A549 (cell line): ENCODE data around the gene DCLK1. TPM values are rescaled to one million over a fixed set of nuclear protein-coding genes. Genes with fewer than 3 reads are reported as not detected.

ENCODE experiments used
- ATAC-seq, 2 experiments: fragments of 200-7000 bp in 1 of 2; fragments of >200 bp in 1 of 2; cut with Nextera tagmentation in 1 of 2; cut with Tn5 transposase in 1 of 2; 3 replicates each; pipeline versions ENCODE4 v1.8.0 to v1.9.1; 2018 to 2020; ENCODE audit warnings: mild to moderate bottlenecking in 1 of 2, moderate library complexity in 1 of 2
- CTCF ChIA-PET: fragments of 300-600 bp; sonication (Branson Sonifier 250); formaldehyde crosslinking; extraction: SDS; loops from one replicate; lab custom pipeline; 2021; ENCODE audit warnings: antibody characterized with exemption, inconsistent platforms; lab: Yijun Ruan, JAX
- POLR2A ChIA-PET: fragments of 350-600 bp; formaldehyde crosslinking; extraction: SDS; loops from one replicate; lab custom pipeline; 2021; ENCODE audit warnings: antibody characterized with exemption, inconsistent platforms; lab: Yijun Ruan, JAX
- DNase-seq, 2 experiments: peaks; one replicate each; pipeline versions ENCODE4 v3.0.0 to v3.0.0-alpha.2; 2011 to 2016; ENCODE audit warnings: low read depth in 1 of 2, low spot score in 1 of 2
- FAIRE-seq: peaks from 2 replicates; lab custom pipeline; 2011; peaks lifted over from hg19 to GRCh38; lab: Jason Lieb, UNC
- H3K27ac ChIP-seq, 2 experiments: fragments of >200 bp; sonication (Bioruptor Twin); formaldehyde crosslinking; 3 replicates each; pipeline ENCODE4 v1.5.1; 2016 to 2017
- H3K4me1 ChIP-seq: fragments of >200 bp; sonication (Bioruptor Twin); formaldehyde crosslinking; 3 replicates; pipeline ENCODE4 v1.6.1; 2016
- H3K4me2 ChIP-seq: fragments of >200 bp; sonication (Bioruptor Twin); formaldehyde crosslinking; 3 replicates; pipeline ENCODE4 v1.6.1; 2016
- H3K4me3 ChIP-seq: fragments of >200 bp; sonication (Bioruptor Twin); formaldehyde crosslinking; 3 replicates; pipeline ENCODE4 v1.5.1; 2016
- H3K9me3 ChIP-seq: fragments of >200 bp; sonication (Bioruptor Twin); formaldehyde crosslinking; 3 replicates; pipeline ENCODE4 v1.6.1; 2016
- BCL3 ChIP-seq: fragments of >200 bp; sonication (Bioruptor Twin); formaldehyde crosslinking; IDR thresholded peaks from 3 replicates; pipeline ENCODE4 v1.6.1; 2016
- BHLHE40 ChIP-seq: IDR thresholded peaks from 2 replicates; pipeline ENCODE4 v1.6.1; 2012; ENCODE audit warnings: low read depth, low read length, inconsistent platforms
- CBX2 ChIP-seq: fragments of 200-600 bp; sonication (generic); IDR thresholded peaks from 2 replicates; pipeline ENCODE4 v1.6.1; 2016; ENCODE audit warnings: low read depth, mild to moderate bottlenecking, borderline replicate concordance
- CEBPB ChIP-seq, 2 experiments: fragments of >200 bp in 1 of 2; sonication (Bioruptor Twin) in 1 of 2; formaldehyde crosslinking in 1 of 2; IDR thresholded peaks; 2 replicates each; pipeline ENCODE4 v1.6.1; 2012 to 2016
- ESRRA ChIP-seq: fragments of 150-350 bp; IDR thresholded peaks from 2 replicates; pipeline ENCODE4 v1.6.1; 2014; ENCODE audit warnings: mild to moderate bottlenecking, low read length, borderline replicate concordance
- FOSB ChIP-seq: fragments of 250-450 bp; sonication (Bioruptor Pico); IDR thresholded peaks from 2 replicates; pipeline ENCODE4 v1.5.0; 2020; ENCODE audit warnings: mild to moderate bottlenecking, moderate library complexity
- GATA3 ChIP-seq: IDR thresholded peaks from 2 replicates; pipeline ENCODE4 v1.6.1; 2012; ENCODE audit warnings: borderline replicate concordance
- HES2 ChIP-seq: fragments of >200 bp; sonication (Bioruptor Twin); formaldehyde crosslinking; IDR thresholded peaks from 2 replicates; pipeline ENCODE4 v1.6.1; 2016
- HMGXB4 ChIP-seq: fragments of 250-450 bp; sonication (Bioruptor Pico); IDR thresholded peaks from 2 replicates; pipeline ENCODE4 v1.5.0; 2021; ENCODE audit warnings: mild to moderate bottlenecking, moderate library complexity, borderline replicate concordance
- JUN ChIP-seq, 2 experiments: fragments of >200 bp; sonication (Bioruptor Twin); formaldehyde crosslinking; IDR thresholded peaks; 2 replicates in 1 of 2; 3 replicates in 1 of 2; pipeline ENCODE4 v1.6.1; 2016 to 2017
- KDM5A ChIP-seq: fragments of 200-600 bp; sonication (generic); IDR thresholded peaks from 2 replicates; pipeline ENCODE4 v1.6.1; 2016; ENCODE audit warnings: antibody characterized with exemption, mild to moderate bottlenecking
- NFE2L2 ChIP-seq: fragments of 150-350 bp; conservative IDR thresholded peaks from 2 replicates; pipeline ENCODE4 v1.6.1; 2014; ENCODE audit warnings: low read length
- NPAS2 ChIP-seq: fragments of 250-450 bp; sonication (Bioruptor Pico); IDR thresholded peaks from 2 replicates; pipeline ENCODE4 v1.8.0; 2022; ENCODE audit warnings: mild to moderate bottlenecking, moderate library complexity, borderline replicate concordance
- PBX3 ChIP-seq: IDR thresholded peaks from 2 replicates; pipeline ENCODE4 v1.6.1; 2012
- PHF8 ChIP-seq: fragments of 200-600 bp; sonication (generic); IDR thresholded peaks from 2 replicates; pipeline ENCODE4 v1.6.1; 2016; ENCODE audit warnings: low read depth, mild to moderate bottlenecking, antibody characterized with exemption, moderate library complexity, borderline replicate concordance
- RAD21 ChIP-seq, 2 experiments: fragments of >200 bp in 1 of 2; sonication (Bioruptor Twin) in 1 of 2; formaldehyde crosslinking in 1 of 2; IDR thresholded peaks in 1 of 2; conservative IDR thresholded peaks in 1 of 2; 2 replicates in 1 of 2; 3 replicates in 1 of 2; pipeline ENCODE4 v1.6.1; 2012 to 2018; ENCODE audit warnings: inconsistent platforms in 1 of 2
- TFCP2L1 ChIP-seq: fragments of 250-450 bp; sonication (Bioruptor Pico); IDR thresholded peaks from 2 replicates; pipeline ENCODE4 v1.5.0; 2021; ENCODE audit warnings: mild to moderate bottlenecking
- ZC3H11A ChIP-seq: fragments of 450-650 bp; IDR thresholded peaks from 2 replicates; pipeline ENCODE4 v1.6.1; 2014; ENCODE audit warnings: antibody characterized with exemption, mild to moderate bottlenecking
- ZFP36 ChIP-seq: fragments of 450-650 bp; IDR thresholded peaks from 2 replicates; pipeline ENCODE4 v1.6.1; 2014; ENCODE audit warnings: borderline replicate concordance; ENCODE audit not compliant: partially characterized antibody
- WGBS: methylation state at CpG from one replicate; pipeline ENCODE4 v1.1.6; 2017; ENCODE audit errors: missing lambda C conversion rate; 5-methylcytosine and 5-hydroxymethylcytosine counted together
- polyA plus RNA-seq, 4 experiments: library from polyadenylated mRNA; depleted of rRNA in 3 of 4; stranded (reverse); fragments of >200 nt; fragmentation: RNase III in 1 of 4; extraction: RNeasy Plus Mini Kit Qiagen cat#74134 plus additional on column Dnase treatment in 1 of 4; gene quantifications; 2 replicates in 3 of 4; 3 replicates in 1 of 4; pipeline ENCODE4 v1.2.3, GENCODE V29; 2011 to 2017

The DCLK1 gene
- polyA plus RNA-seq, 2 of the 4 experiments (the other 2 are of a cell fraction) = 0.13 to 0.21 TPM

- Histone ChIP-seq H3K4me2 (no peak overlapping the region), H3K27ac (no peak overlapping the region)
- no peak for ATAC-seq
- WGBS = 6% methylated on average over 1 of the region's 1 CpG
- TF ChIP-seq TFCP2L1 = no peak
- TF ChIP-seq ESRRA = no peak
- TF ChIP-seq CBX2 = no peak
- no peak for TF ChIP-seq CEBPB (IDR thresholded peaks at IDR 0.05)
- no peak for TF ChIP-seq NFE2L2
- no peak for TF ChIP-seq HES2
- no peak for TF ChIP-seq HMGXB4
- no peak for TF ChIP-seq PBX3
- TF ChIP-seq, all 56 proteins: peak for 0
- Histone ChIP-seq H3K9me3 (no peaks in the 10 kb centered on the region), H3K4me1 (no peaks in the 10 kb centered on the region), H3K4me3 (no peak overlapping the region)
- ChIA-PET POLR2A (no interaction called here), CTCF (no interaction called here)
- no peak for DNase-seq
- FAIRE-seq = no peak
These were observed 16.9 kb downstream of the DCLK1 start for GRCh38 chr13:36114233-36114632.

GRCh38 chr13:36108954-36109353, 22.2 kb downstream of the DCLK1 start:
- DNase-seq (no peak), ATAC-seq (no peak), FAIRE-seq (no peak)
- H3K27ac ChIP-seq = no peak overlapping the region
- TF ChIP-seq PHF8 = no peak
- TF ChIP-seq NPAS2 (CRISPR knock-in tag) = no peak
- TF ChIP-seq RAD21 (conservative IDR thresholded peaks at IDR 0.05 in 1 of 2, IDR thresholded peaks at IDR 0.05 in 1 of 2) = no peak
- TF ChIP-seq ZFP36 = no peak
- CTCF ChIA-PET = no interaction called here
- H3K9me3 ChIP-seq = no peaks in the 10 kb centered on the region
- POLR2A ChIA-PET = no interaction called here
- WGBS = 0% methylated on average over 2 of the region's 2 CpGs
- no peaks in the 10 kb centered on the region for H3K4me1 ChIP-seq
- no peak overlapping the region for H3K4me3 ChIP-seq
- no peak overlapping the region for H3K4me2 ChIP-seq

- H3K4me2 ChIP-seq = no peak overlapping the region
- no peak for TF ChIP-seq NFE2L2
- no peak for TF ChIP-seq BHLHE40
- TF ChIP-seq BCL3 = no peak
- TF ChIP-seq KDM5A = no peak
- no peak for TF ChIP-seq GATA3
- no peak for TF ChIP-seq RAD21 (conservative IDR thresholded peaks at IDR 0.05 in 1 of 2, IDR thresholded peaks at IDR 0.05 in 1 of 2)
- TF ChIP-seq HMGXB4 = no peak
- no peak for TF ChIP-seq FOSB (CRISPR knock-in tag)
- TF ChIP-seq TFCP2L1 = no peak
- no peak for TF ChIP-seq JUN (IDR thresholded peaks at IDR 0.05)
- no peak for TF ChIP-seq ZC3H11A
- TF ChIP-seq PHF8 = no peak
- WGBS = 21% methylated on average over 7 of the region's 7 CpGs
- H3K9me3 ChIP-seq = no peaks in the 10 kb centered on the region
- no peak for DNase-seq
- no peak for FAIRE-seq
- no peaks in the 10 kb centered on the region for H3K4me1 ChIP-seq
- no peak for ATAC-seq
- H3K4me3 ChIP-seq = no peak overlapping the region
- POLR2A ChIA-PET = no interaction called here
- no peak overlapping the region for H3K27ac ChIP-seq
- CTCF ChIA-PET = no interaction called here
These were observed 22.8 kb downstream of the DCLK1 start for GRCh38 chr13:36108342-36108741.
